HFFc6 (cell line): ENCODE measurements around the gene DPP6. TPM values are rescaled to one million over a fixed set of nuclear protein-coding genes. Genes with fewer than 3 reads are reported as not detected.
A peak's percentile ranks its signal among the peaks of the same experiment; 100 is the strongest.

Experiments used
- DNase-seq: peaks from one replicate; pipeline ENCODE4 v3.0.0-alpha.2; 2018
- H3K27ac Mint-ChIP-seq: 2 replicates; pipeline ENCODE4 v1.8.0; 2020; ENCODE audit warnings: mild to moderate bottlenecking, mixed read lengths
- H3K27me3 Mint-ChIP-seq: 2 replicates; pipeline ENCODE4 v1.8.0; 2021; ENCODE audit warnings: mild to moderate bottlenecking, moderate library complexity, mixed read lengths; ENCODE audit not compliant: insufficient read depth
- H3K36me3 Mint-ChIP-seq: 2 replicates; pipeline ENCODE4 v1.8.0; 2021; ENCODE audit warnings: low read depth, mixed read lengths
- H3K4me1 Mint-ChIP-seq: 2 replicates; pipeline ENCODE4 v1.8.0; 2020; ENCODE audit warnings: low read depth, mixed read lengths
- H3K4me3 Mint-ChIP-seq: 2 replicates; pipeline ENCODE4 v1.8.0; 2020; ENCODE audit warnings: mild to moderate bottlenecking, moderate library complexity, mixed read lengths
- H3K9me3 Mint-ChIP-seq: 2 replicates; pipeline ENCODE4 v1.8.0; 2020; ENCODE audit warnings: mild to moderate bottlenecking, mixed read lengths
- CTCF ChIP-seq: fragments of 200-600 bp; sonication (generic); IDR thresholded peaks from 2 replicates; pipeline ENCODE4 v1.5.0; 2021; ENCODE audit warnings: antibody characterized with exemption, mild to moderate bottlenecking
- total RNA-seq, 6 experiments: library from RNA; stranded (reverse); fragmentation: NEBNext Ultra II Directional; extraction: Animal tissue kit (Norgen Biotek cat#: 25700); gene quantifications; 2 replicates in 1 of 6; 3 replicates in 5 of 6; pipeline ENCODE4 v1.2.3, GENCODE V29; 2021

DPP6 gene
- total RNA-seq, 6 experiments from 2014 or later = not detected

GRCh38 chr7:154848464-154848863, 796.3 kb downstream of the DPP6 start:
- H3K36me3 Mint-ChIP-seq = no peaks in the 10 kb centered on the region
- no peak overlapping the region for H3K4me3 Mint-ChIP-seq
- TF ChIP-seq CTCF = no peak
- no peak overlapping the region for H3K27ac Mint-ChIP-seq
- H3K4me1 Mint-ChIP-seq = no peaks in the 10 kb centered on the region
- no peaks in the 10 kb centered on the region for H3K27me3 Mint-ChIP-seq
- no peak for DNase-seq
- peaks cover 26% of the 10 kb centered on the region for H3K9me3 Mint-ChIP-seq

- no peak overlapping the region for H3K27ac Mint-ChIP-seq
- H3K4me1 Mint-ChIP-seq = no peaks in the 10 kb centered on the region
- H3K9me3 Mint-ChIP-seq = peaks cover 32% of the 10 kb centered on the region
- TF ChIP-seq CTCF = no peak
- DNase-seq = no peak
- no peak overlapping the region for H3K4me3 Mint-ChIP-seq
- peaks cover 3% of the 10 kb centered on the region for H3K27me3 Mint-ChIP-seq
- no peaks in the 10 kb centered on the region for H3K36me3 Mint-ChIP-seq
Measured at GRCh38 chr7:154852205-154852604, 800.0 kb downstream of the DPP6 start.

- H3K27me3 Mint-ChIP-seq = peaks cover 3% of the 10 kb centered on the region
- H3K9me3 Mint-ChIP-seq = peaks cover 32% of the 10 kb centered on the region
- no peaks in the 10 kb centered on the region for H3K36me3 Mint-ChIP-seq
- no peaks in the 10 kb centered on the region for H3K4me1 Mint-ChIP-seq
- H3K4me3 Mint-ChIP-seq = no peak overlapping the region
- DNase-seq = no peak
- H3K27ac Mint-ChIP-seq = no peak overlapping the region
- TF ChIP-seq CTCF = no peak
Measured at GRCh38 chr7:154853063-154853726, 801.0 kb downstream of the DPP6 start.

GRCh38 chr7:154853727-154854095, 801.5 kb downstream of the DPP6 start:
- H3K27me3 Mint-ChIP-seq = peaks cover 3% of the 10 kb centered on the region

GRCh38 chr7:154854836-154855235, 802.6 kb downstream of the DPP6 start:
- Mint-ChIP-seq H3K9me3 (peaks cover 36% of the 10 kb centered on the region), H3K27me3 (peaks cover 3% of the 10 kb centered on the region), H3K27ac (no peak overlapping the region), H3K4me1 (no peaks in the 10 kb centered on the region), H3K36me3 (no peaks in the 10 kb centered on the region), H3K4me3 (no peak overlapping the region)
- TF ChIP-seq CTCF = no peak
- DNase-seq = no peak

More at GRCh38 chr7:154853727-154854095, 801.5 kb downstream of the DPP6 start:
- no peaks in the 10 kb centered on the region for H3K4me1 Mint-ChIP-seq
- peak; percentile 5 for DNase-seq
- no peaks in the 10 kb centered on the region for H3K36me3 Mint-ChIP-seq
- TF ChIP-seq CTCF = no peak
- peaks cover 33% of the 10 kb centered on the region for H3K9me3 Mint-ChIP-seq
- no peak overlapping the region for H3K27ac Mint-ChIP-seq
- no peak overlapping the region for H3K4me3 Mint-ChIP-seq
